ENCODE measurements around the gene PARD3B.

DNA sequence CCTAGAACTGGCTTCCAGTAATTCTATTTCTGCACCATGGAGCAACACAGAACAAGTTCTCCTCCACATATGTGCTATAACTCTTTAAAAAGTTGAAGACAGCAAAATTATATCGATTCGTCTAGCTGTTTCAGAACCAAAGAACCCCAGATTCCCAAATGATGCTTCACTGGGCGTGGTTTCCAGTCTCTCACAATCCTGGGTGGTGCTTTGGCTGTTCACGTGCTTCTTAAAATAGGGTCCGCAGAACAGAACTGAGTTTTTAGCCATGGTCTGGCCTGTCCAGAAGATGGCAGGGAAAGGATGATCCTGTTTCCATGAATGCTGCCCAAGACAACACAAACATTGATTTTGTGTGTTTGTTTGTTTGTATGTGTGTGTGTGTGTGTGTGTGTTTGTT lies 37.6 kb upstream of the PARD3B start:
- TF ChIP-seq, protein P1, sequence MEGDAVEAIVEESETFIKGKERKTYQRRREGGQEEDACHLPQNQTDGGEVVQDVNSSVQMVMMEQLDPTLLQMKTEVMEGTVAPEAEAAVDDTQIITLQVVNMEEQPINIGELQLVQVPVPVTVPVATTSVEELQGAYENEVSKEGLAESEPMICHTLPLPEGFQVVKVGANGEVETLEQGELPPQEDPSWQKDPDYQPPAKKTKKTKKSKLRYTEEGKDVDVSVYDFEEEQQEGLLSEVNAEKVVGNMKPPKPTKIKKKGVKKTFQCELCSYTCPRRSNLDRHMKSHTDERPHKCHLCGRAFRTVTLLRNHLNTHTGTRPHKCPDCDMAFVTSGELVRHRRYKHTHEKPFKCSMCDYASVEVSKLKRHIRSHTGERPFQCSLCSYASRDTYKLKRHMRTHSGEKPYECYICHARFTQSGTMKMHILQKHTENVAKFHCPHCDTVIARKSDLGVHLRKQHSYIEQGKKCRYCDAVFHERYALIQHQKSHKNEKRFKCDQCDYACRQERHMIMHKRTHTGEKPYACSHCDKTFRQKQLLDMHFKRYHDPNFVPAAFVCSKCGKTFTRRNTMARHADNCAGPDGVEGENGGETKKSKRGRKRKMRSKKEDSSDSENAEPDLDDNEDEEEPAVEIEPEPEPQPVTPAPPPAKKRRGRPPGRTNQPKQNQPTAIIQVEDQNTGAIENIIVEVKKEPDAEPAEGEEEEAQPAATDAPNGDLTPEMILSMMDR (conservative IDR thresholded peaks at IDR 0.05 in 1 of 2, IDR thresholded peaks at IDR 0.05 in 1 of 2; ENCODE audit: low read depth in 1 of 2, low read length in 2 of 2), result no peak
- TF ChIP-seq EZH2 (IDR thresholded peaks at IDR 0.05; ENCODE audit: low read length, missing control alignments), result no peak

All from fibroblast of lung (primary cell).